Erythroblast (primary cell): ENCODE data around the gene NFASC.

Source experiments
- GATA1 ChIP-seq: IDR thresholded peaks from 2 replicates; pipeline ENCODE4 v1.6.1; 2011; ENCODE audit warnings: low read depth, mild to moderate bottlenecking, control low read depth, low read length, moderate library complexity
- POLR2A ChIP-seq: IDR thresholded peaks from 2 replicates; pipeline ENCODE4 v1.6.1; 2011; ENCODE audit warnings: mild to moderate bottlenecking, low read length

GRCh38 chr1:204854286-204854685 lies 16.4 kb upstream of the NFASC start:
- TF ChIP-seq POLR2A = no peak
- no peak for TF ChIP-seq GATA1
